H1 (cell line): ENCODE measurements around the gene ZNF8. TPM values are rescaled to one million over a fixed set of nuclear protein-coding genes. Genes with fewer than 3 reads are reported as not detected.

ENCODE experiments used
- CTCF ChIA-PET: fragments of 300-600 bp; sonication (Branson Sonifier 250); formaldehyde crosslinking; loops from one replicate; lab custom pipeline; 2021; ENCODE audit not compliant: partially characterized antibody; lab: Charles Lee
- POLR2A ChIA-PET: fragments of 300-600 bp; sonication (Branson Sonifier 250); formaldehyde crosslinking; loops from one replicate; lab custom pipeline; 2021; ENCODE audit warnings: inconsistent platforms; ENCODE audit not compliant: partially characterized antibody; lab: Charles Lee
- DNase-seq, 2 experiments: peaks; one replicate each; pipeline versions ENCODE4 v3.0.0 to v3.0.0-alpha.2; 2010 to 2022; ENCODE audit warnings: low spot score in 2 of 2, low read depth in 1 of 2, mixed read lengths in 1 of 2
- FAIRE-seq: peaks from 2 replicates; lab custom pipeline; 2011; peaks lifted over from hg19 to GRCh38; lab: Jason Lieb, UNC
- H2AFZ ChIP-seq: 2 replicates; pipeline ENCODE4 v1.8.1; 2012; ENCODE audit warnings: low read length, inconsistent platforms
- H2AK5ac ChIP-seq: 2 replicates; pipeline ENCODE4 v1.6.1; 2013; ENCODE audit warnings: low read depth, low read length
- H2BK120ac ChIP-seq: replicated peaks from 2 replicates; pipeline ENCODE3; 2013; ENCODE audit warnings: low read depth, low read length, inconsistent platforms
- H2BK12ac ChIP-seq: 2 replicates; pipeline ENCODE4 v1.6.1; 2013; ENCODE audit warnings: low read depth, low read length
- H2BK15ac ChIP-seq: 2 replicates; pipeline ENCODE4 v1.6.1; 2013; ENCODE audit warnings: low read length
- H2BK20ac ChIP-seq: 2 replicates; pipeline ENCODE4 v1.6.1; 2013; ENCODE audit warnings: low read length
- H2BK5ac ChIP-seq: 2 replicates; pipeline ENCODE4 v1.6.1; 2013; ENCODE audit warnings: low read depth, low read length
- H3K14ac ChIP-seq: 2 replicates; pipeline ENCODE4 v1.6.1; 2013; ENCODE audit warnings: inconsistent platforms; ENCODE audit not compliant: insufficient read length
- H3K18ac ChIP-seq: 2 replicates; pipeline ENCODE4 v1.6.1; 2013; ENCODE audit warnings: low read length; ENCODE audit errors: extremely low read depth
- H3K23ac ChIP-seq: 2 replicates; pipeline ENCODE4 v1.6.1; 2013; ENCODE audit warnings: inconsistent platforms; ENCODE audit not compliant: insufficient read length
- H3K23me2 ChIP-seq: 2 replicates; pipeline ENCODE4 v1.6.1; 2013; ENCODE audit warnings: low read depth, low read length
- H3K27ac ChIP-seq: 2 replicates; pipeline ENCODE4 v1.6.1; 2011; ENCODE audit warnings: low read depth, low read length, inconsistent platforms
- H3K27me3 ChIP-seq, 4 experiments: replicated peaks in 1 of 4; 1 replicate in 1 of 4; 2 replicates in 3 of 4; pipeline versions ENCODE4 v1.6.1 to v1.8.1; 2011 to 2013; ENCODE audit warnings: low read length in 3 of 4, mild to moderate bottlenecking in 3 of 4, inconsistent platforms in 2 of 4, mixed read lengths in 2 of 4, moderate library complexity in 1 of 4; ENCODE audit not compliant: control insufficient read depth in 3 of 4, insufficient read depth in 3 of 4; ENCODE audit errors: extremely low read depth in 1 of 4
- H3K36me3 ChIP-seq, 4 experiments: 2 replicates each; pipeline versions ENCODE4 v1.6.1 to v1.8.1; 2011 to 2013; ENCODE audit warnings: mild to moderate bottlenecking in 4 of 4, low read length in 3 of 4, moderate library complexity in 2 of 4, control low read depth in 1 of 4, inconsistent platforms in 1 of 4; ENCODE audit not compliant: insufficient read depth in 4 of 4, control insufficient read depth in 2 of 4
- H3K4ac ChIP-seq: replicated peaks from 2 replicates; pipeline ENCODE3; 2013; ENCODE audit warnings: low read length, low read depth, mixed read lengths, inconsistent platforms; ENCODE audit not compliant: insufficient read length
- H3K4me1 ChIP-seq, 4 experiments: replicated peaks in 1 of 4; 1 replicate in 1 of 4; 2 replicates in 3 of 4; pipeline versions ENCODE4 v1.6.1 to v1.8.1; 2011 to 2013; ENCODE audit warnings: low read length in 3 of 4, inconsistent platforms in 2 of 4, mixed read lengths in 1 of 4; ENCODE audit not compliant: insufficient read depth in 4 of 4, control insufficient read depth in 3 of 4
- H3K4me2 ChIP-seq, 2 experiments: 2 replicates each; pipeline versions ENCODE4 v1.6.1 to v1.8.1; 2011 to 2013; ENCODE audit warnings: low read depth in 2 of 2, low read length in 2 of 2, control low read depth in 1 of 2, inconsistent platforms in 1 of 2, mild to moderate bottlenecking in 1 of 2; ENCODE audit not compliant: insufficient read depth in 1 of 2
- H3K4me3 ChIP-seq, 4 experiments: fragments of 200-600, 300-600 bp in 1 of 4; sonication (generic), shearing (Covaris generic), sonication (Bioruptor Twin) in 1 of 4; 2 replicates each; pipeline versions ENCODE4 v1.5.1 to v1.8.1; 2011 to 2016; ENCODE audit warnings: low read length in 4 of 4, low read depth in 3 of 4, control low read depth in 2 of 4, inconsistent platforms in 2 of 4, mild to moderate bottlenecking in 2 of 4, mixed read lengths in 1 of 4, moderate library complexity in 1 of 4; ENCODE audit not compliant: insufficient read depth in 2 of 4; ENCODE audit errors: extremely low read depth in 1 of 4
- H3K56ac ChIP-seq: replicated peaks from 2 replicates; pipeline ENCODE3; 2013; ENCODE audit warnings: low read depth, mild to moderate bottlenecking, mixed read lengths, low read length, inconsistent platforms; ENCODE audit not compliant: insufficient read length
- H3K79me1 ChIP-seq: 2 replicates; pipeline ENCODE4 v1.6.1; 2013; ENCODE audit warnings: low read depth, low read length, control low read depth
- H3K79me2 ChIP-seq, 2 experiments: 2 replicates each; pipeline versions ENCODE4 v1.6.1 to v1.8.1; 2012 to 2013; ENCODE audit warnings: low read length in 2 of 2, mild to moderate bottlenecking in 2 of 2, inconsistent platforms in 1 of 2; ENCODE audit not compliant: insufficient read depth in 2 of 2, control insufficient read depth in 1 of 2
- H3K9ac ChIP-seq, 4 experiments: replicated peaks in 1 of 4; 1 replicate in 1 of 4; 2 replicates in 3 of 4; pipeline versions ENCODE4 v1.6.1 to v1.8.1; 2011 to 2013; ENCODE audit warnings: low read depth in 3 of 4, low read length in 3 of 4, control low read depth in 2 of 4, mild to moderate bottlenecking in 2 of 4, moderate library complexity in 2 of 4, inconsistent platforms in 1 of 4; ENCODE audit errors: extremely low read depth in 1 of 4
- H3K9me3 ChIP-seq, 2 experiments: 2 replicates each; pipeline versions ENCODE4 v1.6.1 to v1.8.1; 2012 to 2013; ENCODE audit warnings: mild to moderate bottlenecking in 2 of 2, moderate library complexity in 2 of 2, control low read depth in 1 of 2, inconsistent platforms in 1 of 2, low read depth in 1 of 2, low read length in 1 of 2, mixed read lengths in 1 of 2; ENCODE audit not compliant: insufficient read depth in 2 of 2
- H4K20me1 ChIP-seq, 2 experiments: replicated peaks in 1 of 2; 2 replicates each; pipeline versions ENCODE3 to v1.8.1; 2011 to 2013; ENCODE audit warnings: inconsistent platforms in 2 of 2, low read length in 2 of 2, mild to moderate bottlenecking in 1 of 2; ENCODE audit not compliant: insufficient read depth in 2 of 2, control insufficient read depth in 1 of 2
- H4K5ac ChIP-seq: 2 replicates; pipeline ENCODE4 v1.6.1; 2013; ENCODE audit warnings: low read length, low read depth, mixed read lengths, inconsistent platforms; ENCODE audit not compliant: insufficient read length
- H4K8ac ChIP-seq: 2 replicates; pipeline ENCODE4 v1.8.0; 2013; ENCODE audit warnings: mild to moderate bottlenecking, moderate library complexity, low read length, inconsistent platforms; ENCODE audit not compliant: insufficient read depth; ENCODE audit errors: extremely low read depth
- H4K91ac ChIP-seq: replicated peaks from 2 replicates; pipeline ENCODE3; 2013; ENCODE audit warnings: low read length, mixed read lengths, inconsistent platforms; ENCODE audit not compliant: insufficient read length
- BACH1 ChIP-seq: IDR thresholded peaks from 2 replicates; pipeline ENCODE4 v1.6.1; 2012; ENCODE audit warnings: low read length, improper control_type of control experiment
- FOSL1 ChIP-seq: IDR thresholded peaks from 2 replicates; pipeline ENCODE4 v1.6.1; 2011; ENCODE audit warnings: mild to moderate bottlenecking, low read depth, low read length, moderate library complexity; ENCODE audit not compliant: insufficient read depth
- GABPA ChIP-seq: IDR thresholded peaks from 2 replicates; pipeline ENCODE4 v1.6.1; 2011; ENCODE audit warnings: mild to moderate bottlenecking, low read length, moderate library complexity, borderline replicate concordance; ENCODE audit not compliant: insufficient read depth
- SIRT6 ChIP-seq: IDR thresholded peaks from one replicate; pipeline ENCODE4 v1.7.1; 2012; ENCODE audit warnings: low read length, inconsistent platforms
- TAF7 ChIP-seq: optimal IDR thresholded peaks from 2 replicates; pipeline ENCODE3; 2011; ENCODE audit warnings: low read depth, mild to moderate bottlenecking, inconsistent platforms, low read length, moderate library complexity, borderline replicate concordance
- WGBS, 2 experiments: shearing (Covaris generic) in 1 of 2; methylation state at CpG; one replicate each; pipeline versions ENCODE4 v1.1.6 to v1.1.7; 2013 to 2015; ENCODE audit warnings: low lambda C conversion rate in 2 of 2, mixed read lengths in 2 of 2, inconsistent platforms in 1 of 2, low coverage in 1 of 2, missing lambda C conversion rate in 1 of 2; ENCODE audit not compliant: insufficient replicate concordance in 2 of 2, insufficient coverage in 1 of 2, insufficient read length in 1 of 2; ENCODE audit errors: extremely low coverage in 1 of 2, missing lambda C conversion rate in 1 of 2; 5-methylcytosine and 5-hydroxymethylcytosine counted together
- polyA plus RNA-seq, 7 experiments: library from polyadenylated mRNA; depleted of rRNA in 3 of 7; stranded (reverse) in 5 of 7; unstranded in 2 of 7; fragments of >200 nt in 5 of 7; fragments of 200-250 nt in 2 of 7; gene quantifications; 1 replicate in 5 of 7; 2 replicates in 1 of 7; 4 replicates in 1 of 7; pipeline versions ENCODE4 v1.2.1 to v1.2.3, GENCODE V29; 2011 to 2013; ENCODE audit warnings: missing spikeins in 2 of 7, mixed read lengths in 2 of 7
- total RNA-seq: library from RNA; stranded (reverse); fragmentation: NEBNext Ultra II Directional; extraction: Animal tissue kit (Norgen Biotek cat#: 25700); gene quantifications from 2 replicates; pipeline ENCODE4 v1.2.1, GENCODE V29; 2021
- TF ChIP-seq, protein P1 (sequence below): IDR thresholded peaks from 2 replicates; pipeline ENCODE4 v1.6.1; 2011; ENCODE audit warnings: low read length, improper control_type of control experiment
- TF ChIP-seq, protein P2 (sequence below), 3 experiments: IDR thresholded peaks; 1 replicate in 2 of 3; 2 replicates in 1 of 3; pipeline versions ENCODE4 v1.5.1 to v1.6.1; 2011; ENCODE audit warnings: low read length in 3 of 3, mild to moderate bottlenecking in 3 of 3, inconsistent platforms in 2 of 3, low read depth in 1 of 3, moderate library complexity in 1 of 3; ENCODE audit not compliant: insufficient read depth in 1 of 3; ENCODE audit errors: control extremely low read depth in 1 of 3
- TF ChIP-seq, protein P3 (sequence below): IDR thresholded peaks from 2 replicates; pipeline ENCODE4 v1.6.1; 2012; ENCODE audit warnings: low read length, inconsistent platforms

The ZNF8 gene
- total and polyA plus RNA-seq, 2 of the 8 experiments (the other 6 are each of a cell fraction or from before 2014, with no cell fraction given): 9.2 to 21.5 TPM

DNA sequence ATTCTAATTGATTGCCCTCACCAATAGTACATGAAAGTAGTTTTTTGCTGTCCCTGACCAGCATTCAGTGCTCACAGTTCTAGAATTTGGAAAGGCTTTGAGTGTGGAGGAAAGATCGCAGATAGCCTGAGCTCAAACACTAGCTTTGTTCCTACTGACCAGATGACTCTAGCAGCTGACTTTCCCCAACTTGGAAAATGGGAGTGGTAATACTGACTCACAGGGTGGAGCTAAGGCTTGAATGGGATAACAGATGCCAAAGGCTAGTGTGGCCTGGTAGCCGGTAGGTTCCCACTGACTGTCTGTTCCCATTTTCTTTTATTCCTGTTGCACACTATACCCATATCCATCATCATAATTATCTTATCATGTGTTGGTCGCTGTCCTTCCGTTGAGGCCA is 51.7 kb downstream of the ZNF8 start:
- no peaks in the 10 kb centered on the region; a peak in 1 of 8 replicates for H3K36me3 ChIP-seq
- DNase-seq: no peak
- no peak overlapping the region for H2BK120ac ChIP-seq
- no peak overlapping the region for H2BK20ac ChIP-seq
- H3K18ac ChIP-seq: no peak overlapping the region
- no peak overlapping the region for H2BK15ac ChIP-seq
- H3K79me2 ChIP-seq: peaks cover 0 to 10% of the 10 kb centered on the region in 2 experiments; a peak in 2 of 4 replicates
- ChIA-PET POLR2A (interaction anchor here (1.0 to 1.2 kb wide), 4 partner anchors 12 to 135 kb away, joined by 3 to 6 read pairs (median 5); partner anchors contain the start of gene RNF225), CTCF (interaction anchor here (0.6 to 4.7 kb wide), 9 partner anchors 9 to 463 kb away, joined by 3 to 30 read pairs (median 5); no protein-coding TSS in a partner anchor)
- H2BK5ac ChIP-seq: no peak overlapping the region
- peaks cover 12% of the 10 kb centered on the region for H3K23me2 ChIP-seq
- H3K4me1 ChIP-seq: no peaks in the 10 kb centered on the region
- H3K56ac ChIP-seq: no peak overlapping the region
- no peak overlapping the region for H3K27ac ChIP-seq
- H3K79me1 ChIP-seq: peaks cover 8% of the 10 kb centered on the region
- H4K91ac ChIP-seq: no peak overlapping the region
- H2BK12ac ChIP-seq: no peak overlapping the region
- no peak overlapping the region for H4K8ac ChIP-seq
- H3K9me3 ChIP-seq: no peaks in the 10 kb centered on the region
- H4K20me1 ChIP-seq: peaks cover 0 to 6% of the 10 kb centered on the region in 2 experiments
- H3K14ac ChIP-seq: no peak overlapping the region
- no peak overlapping the region for H4K5ac ChIP-seq
- H3K9ac ChIP-seq: no peak overlapping the region
- H3K4ac ChIP-seq: no peak overlapping the region
- no peak overlapping the region for H2AK5ac ChIP-seq
- WGBS, 2 experiments: 99% methylated on average over 4 of the region's 4 CpGs; no CpG with 5 or more reads in 1 of the 2 experiments
- TF ChIP-seq TAF7 (no peak), FOSL1 (no peak), SIRT6 (no peak), BACH1 (no peak), GABPA (no peak)
- TF ChIP-seq, protein P1, sequence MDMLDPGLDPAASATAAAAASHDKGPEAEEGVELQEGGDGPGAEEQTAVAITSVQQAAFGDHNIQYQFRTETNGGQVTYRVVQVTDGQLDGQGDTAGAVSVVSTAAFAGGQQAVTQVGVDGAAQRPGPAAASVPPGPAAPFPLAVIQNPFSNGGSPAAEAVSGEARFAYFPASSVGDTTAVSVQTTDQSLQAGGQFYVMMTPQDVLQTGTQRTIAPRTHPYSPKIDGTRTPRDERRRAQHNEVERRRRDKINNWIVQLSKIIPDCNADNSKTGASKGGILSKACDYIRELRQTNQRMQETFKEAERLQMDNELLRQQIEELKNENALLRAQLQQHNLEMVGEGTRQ: no peak
- TF ChIP-seq, protein P2, sequence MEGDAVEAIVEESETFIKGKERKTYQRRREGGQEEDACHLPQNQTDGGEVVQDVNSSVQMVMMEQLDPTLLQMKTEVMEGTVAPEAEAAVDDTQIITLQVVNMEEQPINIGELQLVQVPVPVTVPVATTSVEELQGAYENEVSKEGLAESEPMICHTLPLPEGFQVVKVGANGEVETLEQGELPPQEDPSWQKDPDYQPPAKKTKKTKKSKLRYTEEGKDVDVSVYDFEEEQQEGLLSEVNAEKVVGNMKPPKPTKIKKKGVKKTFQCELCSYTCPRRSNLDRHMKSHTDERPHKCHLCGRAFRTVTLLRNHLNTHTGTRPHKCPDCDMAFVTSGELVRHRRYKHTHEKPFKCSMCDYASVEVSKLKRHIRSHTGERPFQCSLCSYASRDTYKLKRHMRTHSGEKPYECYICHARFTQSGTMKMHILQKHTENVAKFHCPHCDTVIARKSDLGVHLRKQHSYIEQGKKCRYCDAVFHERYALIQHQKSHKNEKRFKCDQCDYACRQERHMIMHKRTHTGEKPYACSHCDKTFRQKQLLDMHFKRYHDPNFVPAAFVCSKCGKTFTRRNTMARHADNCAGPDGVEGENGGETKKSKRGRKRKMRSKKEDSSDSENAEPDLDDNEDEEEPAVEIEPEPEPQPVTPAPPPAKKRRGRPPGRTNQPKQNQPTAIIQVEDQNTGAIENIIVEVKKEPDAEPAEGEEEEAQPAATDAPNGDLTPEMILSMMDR (IDR thresholded peaks at IDR 0.05; ENCODE audit: control extremely low read depth in 1 of 3, insufficient read depth in 1 of 3, low read depth in 1 of 3, low read length in 3 of 3): no peak
- TF ChIP-seq, protein P3, sequence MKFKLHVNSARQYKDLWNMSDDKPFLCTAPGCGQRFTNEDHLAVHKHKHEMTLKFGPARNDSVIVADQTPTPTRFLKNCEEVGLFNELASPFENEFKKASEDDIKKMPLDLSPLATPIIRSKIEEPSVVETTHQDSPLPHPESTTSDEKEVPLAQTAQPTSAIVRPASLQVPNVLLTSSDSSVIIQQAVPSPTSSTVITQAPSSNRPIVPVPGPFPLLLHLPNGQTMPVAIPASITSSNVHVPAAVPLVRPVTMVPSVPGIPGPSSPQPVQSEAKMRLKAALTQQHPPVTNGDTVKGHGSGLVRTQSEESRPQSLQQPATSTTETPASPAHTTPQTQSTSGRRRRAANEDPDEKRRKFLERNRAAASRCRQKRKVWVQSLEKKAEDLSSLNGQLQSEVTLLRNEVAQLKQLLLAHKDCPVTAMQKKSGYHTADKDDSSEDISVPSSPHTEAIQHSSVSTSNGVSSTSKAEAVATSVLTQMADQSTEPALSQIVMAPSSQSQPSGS: no peak
- TF ChIP-seq, all 59 proteins: peak for 0
- no peak overlapping the region for H3K4me2 ChIP-seq
- H3K27me3 ChIP-seq: 0 out of 7 replicates have a peak, but pooled peaks cover 0 to 3% (median 0%) of the 10 kb centered on the region in 4 experiments
- no peak overlapping the region for H3K23ac ChIP-seq
- no peak overlapping the region for H2AFZ ChIP-seq
- H3K4me3 ChIP-seq: no peak overlapping the region
- no peak for FAIRE-seq
